DND-41 (cell line): Measurements from ENCODE around the gene HES4.

ENCODE experiments used
- EZH2 ChIP-seq: IDR thresholded peaks from 3 replicates; pipeline ENCODE4 v1.6.1; 2012; ENCODE audit warnings: borderline replicate concordance, low read depth, mild to moderate bottlenecking, moderate library complexity, low read length, inconsistent platforms; ENCODE audit not compliant: severe bottlenecking
- TF ChIP-seq, protein P1 (sequence below): IDR thresholded peaks from 2 replicates; pipeline ENCODE4 v1.5.1; 2012; ENCODE audit warnings: borderline replicate concordance, low read length, moderate library complexity, mild to moderate bottlenecking; ENCODE audit not compliant: poor library complexity, severe bottlenecking; ENCODE audit errors: extremely low read depth

DNA sequence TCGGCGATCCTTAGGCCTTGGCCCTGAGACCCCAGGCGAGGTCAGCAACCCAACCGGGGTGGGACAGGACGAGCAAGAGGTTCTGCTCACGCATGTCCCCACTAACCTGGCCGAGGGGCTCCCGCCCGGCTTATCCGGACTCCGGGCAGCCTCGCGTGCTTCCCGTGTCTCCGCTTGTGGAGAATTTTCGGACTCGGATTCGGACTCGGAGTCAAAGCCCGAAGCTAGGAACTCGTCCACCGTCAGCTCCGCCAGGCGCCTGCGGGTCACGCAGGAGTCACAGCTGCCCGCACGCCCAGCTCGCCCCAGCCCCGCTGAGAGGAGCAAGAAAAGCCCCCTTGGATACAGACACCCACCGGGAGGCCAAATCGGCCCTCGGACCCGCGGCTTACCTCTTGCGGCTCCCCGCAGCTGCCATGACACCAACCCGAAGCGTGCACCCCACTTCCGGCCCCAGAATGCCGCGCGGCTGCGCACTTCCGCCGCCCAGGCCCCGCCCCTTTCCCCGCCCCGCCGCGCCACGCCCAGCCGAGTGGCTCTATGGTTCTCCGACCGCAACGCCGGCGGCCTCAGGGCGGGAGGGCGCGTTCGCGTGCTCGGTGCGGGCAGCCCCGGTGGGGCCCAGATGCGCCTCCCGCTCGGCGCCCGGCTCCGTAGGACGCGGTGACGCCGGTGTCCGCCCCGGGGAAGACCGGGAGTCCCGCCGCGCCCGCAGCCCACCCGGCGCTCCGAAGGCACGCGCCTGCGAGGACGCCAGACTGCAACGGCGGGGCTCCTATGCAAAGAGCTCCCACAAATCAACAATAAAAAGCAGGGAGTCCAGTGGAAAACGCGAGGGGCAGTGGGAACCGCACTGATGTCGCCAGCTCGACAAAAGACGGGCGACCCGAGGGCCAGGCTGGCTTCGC lies 40.8 kb downstream of the HES4 start, which contains the start of gene NOC2L:
- TF ChIP-seq, protein P1, sequence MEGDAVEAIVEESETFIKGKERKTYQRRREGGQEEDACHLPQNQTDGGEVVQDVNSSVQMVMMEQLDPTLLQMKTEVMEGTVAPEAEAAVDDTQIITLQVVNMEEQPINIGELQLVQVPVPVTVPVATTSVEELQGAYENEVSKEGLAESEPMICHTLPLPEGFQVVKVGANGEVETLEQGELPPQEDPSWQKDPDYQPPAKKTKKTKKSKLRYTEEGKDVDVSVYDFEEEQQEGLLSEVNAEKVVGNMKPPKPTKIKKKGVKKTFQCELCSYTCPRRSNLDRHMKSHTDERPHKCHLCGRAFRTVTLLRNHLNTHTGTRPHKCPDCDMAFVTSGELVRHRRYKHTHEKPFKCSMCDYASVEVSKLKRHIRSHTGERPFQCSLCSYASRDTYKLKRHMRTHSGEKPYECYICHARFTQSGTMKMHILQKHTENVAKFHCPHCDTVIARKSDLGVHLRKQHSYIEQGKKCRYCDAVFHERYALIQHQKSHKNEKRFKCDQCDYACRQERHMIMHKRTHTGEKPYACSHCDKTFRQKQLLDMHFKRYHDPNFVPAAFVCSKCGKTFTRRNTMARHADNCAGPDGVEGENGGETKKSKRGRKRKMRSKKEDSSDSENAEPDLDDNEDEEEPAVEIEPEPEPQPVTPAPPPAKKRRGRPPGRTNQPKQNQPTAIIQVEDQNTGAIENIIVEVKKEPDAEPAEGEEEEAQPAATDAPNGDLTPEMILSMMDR, result no peak
- TF ChIP-seq EZH2, result no peak
